Activated naive CD8-positive, alpha-beta T cell treated with anti-CD3 and anti-CD28 coated beads, Interleukin-2, amount 50 U/mL, for 16 hours (primary cell): Measurements from ENCODE around the gene ATP6AP1.

Experiments
- DNase-seq: peaks from one replicate; pipeline ENCODE4 v3.0.0-alpha.2; 2020; ENCODE audit warnings: low read depth, low spot score

Gene ATP6AP1

GRCh38 chrX:154426916-154427770 is 1.3 kb upstream of the ATP6AP1 start:
- DNase-seq: no peak

GRCh38 chrX:154429711-154430110 is 1.2 kb downstream of the ATP6AP1 start:
- DNase-seq: no peak

- DNase-seq: no peak
Observed at GRCh38 chrX:154430479-154430878, 2.0 kb downstream of the ATP6AP1 start.

- DNase-seq: no peak
Observed at GRCh38 chrX:154430916-154431315, 2.4 kb downstream of the ATP6AP1 start.

GRCh38 chrX:154431341-154431740 is 2.9 kb downstream of the ATP6AP1 start:
- no peak for DNase-seq

- no peak for DNase-seq
Observed at GRCh38 chrX:154432210-154432609, 3.7 kb downstream of the ATP6AP1 start.

- DNase-seq: no peak
Observed at GRCh38 chrX:154433605-154434004, 5.1 kb downstream of the ATP6AP1 start.

- no peak for DNase-seq
Observed at GRCh38 chrX:154434394-154435168, 6.1 kb downstream of the ATP6AP1 start.

- no peak for DNase-seq
Observed at GRCh38 chrX:154435171-154435733, 6.8 kb downstream of the ATP6AP1 start.

GRCh38 chrX:154436374-154436982 is 8.0 kb downstream of the ATP6AP1 start:
- no peak for DNase-seq

GRCh38 chrX:154436983-154437752 is 8.7 kb downstream of the ATP6AP1 start, which contains the start of gene GDI1:
GDI1 (plus strand) TSS chrX:154437154; CDS start chrX:154437255, 101 bp downstream.
- DNase-seq: no peak

- DNase-seq: no peak
Observed at GRCh38 chrX:154437971-154438893, 9.8 kb downstream of the ATP6AP1 start.

GRCh38 chrX:154439841-154440240 is 11.4 kb downstream of the ATP6AP1 start:
- no peak for DNase-seq

- no peak for DNase-seq
Observed at GRCh38 chrX:154440623-154441357, 12.3 kb downstream of the ATP6AP1 start.

- no peak for DNase-seq
Observed at GRCh38 chrX:154441564-154441963, 13.1 kb downstream of the ATP6AP1 start.

GRCh38 chrX:154441984-154442707 is 13.7 kb downstream of the ATP6AP1 start:
- DNase-seq: no peak

- no peak for DNase-seq
Observed at GRCh38 chrX:154443479-154443910, 15.0 kb downstream of the ATP6AP1 start.

- peak; percentile 30 for DNase-seq
Observed at GRCh38 chrX:154443992-154444754, 15.7 kb downstream of the ATP6AP1 start, which contains the start of gene FAM50A. FAM50A (plus strand) TSS chrX:154444141; CDS start chrX:154444236, 95 bp downstream.
